HG02678 (cell line): ENCODE measurements around the gene ARHGEF17.

ENCODE experiments used
- ATAC-seq: cut with Tn5 transposase; IDR thresholded peaks from one replicate; pipeline ENCODE4 v1.9.1; 2021; ENCODE audit warnings: mild to moderate bottlenecking, moderate library complexity; ENCODE audit not compliant: unreplicated experiment

The ARHGEF17 gene

DNA sequence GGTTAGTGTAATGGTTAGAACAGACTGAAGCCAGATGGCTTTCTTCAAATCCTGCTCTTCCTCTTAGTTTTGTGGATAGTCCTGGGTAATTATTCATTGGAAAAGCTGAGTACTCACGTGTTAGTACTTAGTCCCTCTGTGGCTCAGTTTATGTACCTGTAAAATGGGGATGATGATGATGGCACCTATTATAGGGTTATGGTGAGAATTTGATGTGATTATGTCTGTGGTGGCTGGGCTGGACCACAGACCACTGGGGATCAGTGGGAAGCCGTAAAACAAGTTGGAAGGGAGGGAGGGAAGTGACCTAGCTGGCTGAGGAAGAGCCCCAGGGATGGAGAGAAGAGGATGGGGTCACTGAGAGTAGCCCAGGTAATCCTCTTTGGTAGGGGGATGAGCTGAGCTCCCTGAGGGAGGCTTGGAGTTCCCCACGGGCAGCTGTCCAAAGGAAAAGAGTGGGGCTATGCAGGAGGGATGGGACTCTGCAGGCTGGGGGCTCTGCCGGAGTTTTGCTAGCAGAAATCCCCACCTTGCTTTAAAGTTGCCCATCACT, 19.8 kb downstream of the ARHGEF17 start:
- ATAC-seq: no peak

DNA sequence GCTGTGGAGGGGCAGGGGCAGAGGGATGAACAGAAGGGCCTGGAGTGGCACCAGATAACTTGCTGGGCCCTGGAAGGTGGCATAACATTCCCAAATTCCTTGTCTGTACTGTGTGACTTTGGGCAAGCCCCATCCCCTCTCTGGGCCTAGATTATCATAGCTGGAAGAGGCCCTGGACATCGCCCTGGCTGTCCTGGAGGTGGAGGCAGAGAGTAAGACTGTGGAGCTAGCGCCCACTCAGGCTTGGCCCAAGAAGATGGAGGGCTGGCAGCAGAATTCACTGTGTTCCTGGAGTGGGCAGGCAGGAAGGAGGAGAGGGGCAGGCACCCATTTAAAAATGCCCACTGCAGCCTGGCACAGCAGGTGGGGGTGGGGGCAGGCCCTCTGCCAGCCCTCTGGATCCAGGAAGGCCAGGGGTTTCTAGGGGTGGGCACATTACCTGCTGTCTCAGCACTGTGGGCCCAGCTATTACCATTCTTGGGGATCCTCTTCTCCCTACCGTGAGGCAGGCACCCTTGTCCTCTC, 22.6 kb downstream of the ARHGEF17 start:
- no peak for ATAC-seq

DNA sequence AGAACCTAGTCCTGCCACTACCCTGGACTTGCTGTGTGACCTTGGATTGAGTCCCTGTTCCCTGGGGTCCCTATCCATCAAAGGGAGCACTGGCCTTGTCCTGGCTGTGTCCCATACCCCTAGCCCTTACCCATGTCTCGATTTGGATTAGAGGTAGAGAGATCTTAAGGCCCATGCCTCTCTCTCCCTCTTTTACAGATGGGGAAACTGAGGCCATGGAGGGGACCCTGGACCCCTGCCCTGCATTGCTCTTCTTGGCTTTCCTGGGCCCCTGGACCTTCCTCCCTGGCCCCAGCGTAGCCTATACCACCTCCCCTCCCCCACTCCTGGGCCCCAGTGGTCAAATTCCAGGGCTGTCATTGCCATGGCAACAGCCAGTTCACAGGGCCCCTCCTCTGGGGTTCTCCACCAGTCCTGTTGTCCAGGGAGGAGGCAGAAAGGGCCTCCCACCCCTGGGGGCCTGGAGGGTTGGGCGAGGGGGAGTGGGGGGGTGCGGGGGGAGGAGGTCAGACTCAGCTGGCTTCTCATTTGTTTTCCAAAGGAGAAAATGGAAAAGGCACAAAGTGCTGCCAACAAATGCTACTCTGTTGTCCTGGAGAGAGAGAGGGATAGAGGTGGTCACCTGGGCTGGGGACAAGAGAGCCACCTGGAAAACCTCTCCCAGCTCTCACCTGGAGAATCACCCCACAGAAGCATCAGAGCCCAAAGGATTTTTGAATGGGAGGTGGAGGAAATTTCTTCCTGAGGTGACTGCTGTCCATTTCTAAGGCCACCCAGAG, 23.3 kb downstream of the ARHGEF17 start:
- no peak for ATAC-seq

DNA sequence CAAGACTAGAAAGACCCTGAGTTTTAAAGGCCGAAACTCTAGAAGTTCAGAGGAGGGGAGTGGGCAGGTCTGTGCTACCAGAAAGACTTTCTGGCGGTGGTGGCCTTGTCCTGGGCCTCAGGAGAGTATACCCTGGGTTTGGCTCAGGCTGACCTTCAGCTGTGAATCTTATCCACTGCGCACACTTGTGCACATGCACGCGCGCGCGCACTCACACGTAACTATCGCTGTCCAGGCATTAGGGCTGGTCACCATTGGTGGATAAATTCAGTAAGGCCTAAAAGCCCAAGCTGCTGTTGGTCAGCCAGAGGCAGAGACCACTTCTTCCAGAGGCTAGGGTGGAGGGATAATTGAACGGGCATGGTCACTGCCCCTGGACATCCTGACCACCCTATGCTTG, 25.1 kb downstream of the ARHGEF17 start:
- ATAC-seq: no peak

DNA sequence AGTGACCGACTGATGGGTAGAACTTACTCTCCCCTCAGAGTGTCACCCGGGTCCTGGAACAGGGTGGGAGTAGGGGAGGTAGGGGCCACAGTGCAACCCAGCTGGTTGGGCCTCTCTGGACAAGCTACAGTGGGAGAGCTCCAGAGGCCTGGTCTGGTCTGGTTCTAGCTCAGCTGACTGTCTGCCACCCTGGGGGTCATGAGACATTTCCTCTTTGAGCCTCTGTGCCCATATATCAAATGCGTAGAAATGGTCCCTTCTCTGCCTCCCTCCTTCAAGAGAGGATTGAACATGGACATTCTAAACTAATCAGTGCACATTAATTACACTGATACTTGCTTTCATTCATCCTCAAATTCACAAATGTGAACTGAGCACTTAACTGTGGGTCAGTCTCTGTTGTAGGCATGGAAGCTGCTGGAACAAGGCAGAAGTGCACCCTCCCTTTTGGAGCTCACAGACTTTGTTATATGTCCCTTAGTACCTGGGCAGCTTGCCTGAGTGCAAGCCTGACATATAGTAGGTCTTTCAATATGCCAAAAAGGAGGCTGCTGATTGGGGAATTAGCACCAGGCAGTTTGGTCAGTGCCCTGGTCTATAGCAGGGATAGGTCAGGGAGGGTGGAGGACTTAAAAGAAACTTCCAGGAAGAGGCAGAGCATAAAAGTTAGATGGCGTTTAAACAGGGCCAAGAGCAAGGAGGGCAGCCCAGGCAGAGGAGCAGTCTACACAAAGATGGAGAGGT, 25.7 kb downstream of the ARHGEF17 start:
- ATAC-seq: no peak

DNA sequence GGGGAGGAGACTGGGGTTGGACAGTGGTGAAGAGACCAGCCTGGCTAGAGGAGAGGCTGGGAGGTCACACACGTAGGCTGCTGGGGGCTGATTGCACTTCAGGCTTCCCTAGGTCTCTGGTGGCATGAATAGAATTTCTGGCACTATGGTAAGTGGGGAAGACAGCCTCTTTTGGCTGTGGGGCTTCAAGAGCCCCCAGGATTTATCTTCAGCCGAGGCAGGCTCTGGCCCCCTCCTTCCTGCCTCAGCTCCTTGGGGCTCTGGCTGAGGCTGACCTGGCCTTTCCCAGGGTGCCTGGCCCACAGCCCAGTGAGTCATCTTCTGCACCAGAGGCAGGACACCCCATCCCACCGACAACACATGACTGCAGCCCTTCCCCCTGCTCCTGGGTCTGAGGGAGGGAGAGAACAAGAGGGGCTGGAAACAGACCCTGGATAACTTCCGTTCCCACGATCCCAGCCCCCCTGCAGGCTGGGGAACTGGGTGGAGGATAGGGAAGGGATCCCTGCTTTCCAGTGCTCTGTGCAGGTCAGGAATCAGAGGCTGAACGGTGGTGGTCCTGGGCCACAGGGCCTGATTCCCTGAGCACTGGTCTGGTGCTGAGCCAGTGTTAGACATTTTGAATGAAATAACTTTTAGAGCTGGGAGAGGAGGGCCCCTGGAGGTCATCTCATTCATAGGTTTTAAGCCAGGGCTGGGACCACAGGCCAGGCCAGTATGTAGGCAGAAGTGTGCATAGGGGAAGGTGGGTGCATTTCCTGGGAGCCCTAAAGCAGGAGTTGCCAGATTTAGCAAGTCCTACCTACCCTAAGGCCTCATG, 26.5 kb downstream of the ARHGEF17 start:
- ATAC-seq: no peak

DNA sequence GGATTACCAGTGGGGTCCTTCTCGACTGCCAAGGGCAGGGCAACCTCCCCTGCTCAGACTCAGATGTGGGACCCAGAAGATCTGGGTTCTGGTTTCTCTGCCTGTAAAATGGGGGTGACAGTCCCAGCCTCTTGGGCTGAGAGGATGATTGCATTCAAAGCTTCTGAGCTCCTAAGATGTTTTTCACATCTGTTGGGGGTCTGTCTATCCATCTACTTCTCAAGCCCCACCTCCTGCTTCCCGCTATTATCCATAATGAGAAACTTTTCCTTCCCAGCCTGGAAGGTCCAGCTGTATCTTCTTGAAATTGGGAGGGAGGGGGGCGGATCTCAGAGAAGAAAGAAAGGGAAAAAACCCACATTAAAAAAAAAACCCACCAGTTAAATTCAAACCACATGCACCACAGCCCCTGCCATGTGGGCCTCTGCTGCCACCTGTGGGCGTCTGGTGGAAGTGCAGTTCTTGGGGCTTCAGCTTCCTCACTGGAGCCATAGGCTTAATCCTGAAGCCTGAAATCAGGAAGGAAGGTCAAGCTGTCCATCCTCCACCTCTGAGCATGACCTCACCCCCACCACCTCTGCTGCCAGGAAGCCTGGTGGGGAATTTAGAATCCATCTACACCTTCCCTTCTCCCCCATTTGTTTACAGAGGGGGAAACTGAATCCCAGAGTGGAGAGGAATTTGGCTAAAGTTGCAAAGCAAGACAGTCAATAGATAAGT, 27.3 kb downstream of the ARHGEF17 start:
- no peak for ATAC-seq

DNA sequence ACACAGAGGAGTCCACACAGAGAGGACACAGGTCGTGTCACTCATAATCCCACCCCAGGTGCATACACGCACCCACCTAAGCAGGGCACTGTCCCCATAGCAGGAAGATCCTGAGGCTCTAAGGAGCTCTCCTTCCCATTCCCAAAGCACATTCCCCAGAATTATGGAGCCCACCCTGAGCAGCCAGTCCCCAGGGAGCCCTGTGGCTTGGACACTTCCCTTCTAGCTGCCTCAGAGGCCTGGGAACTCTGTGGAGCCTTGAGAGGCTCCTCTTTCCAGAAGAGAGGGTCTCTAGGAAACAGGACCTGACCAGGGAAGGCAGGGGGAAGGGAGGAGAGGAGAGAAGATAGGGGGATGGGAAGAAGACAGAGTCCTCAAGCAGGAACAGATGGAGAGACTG, 29.8 kb downstream of the ARHGEF17 start:
- ATAC-seq: no peak

DNA sequence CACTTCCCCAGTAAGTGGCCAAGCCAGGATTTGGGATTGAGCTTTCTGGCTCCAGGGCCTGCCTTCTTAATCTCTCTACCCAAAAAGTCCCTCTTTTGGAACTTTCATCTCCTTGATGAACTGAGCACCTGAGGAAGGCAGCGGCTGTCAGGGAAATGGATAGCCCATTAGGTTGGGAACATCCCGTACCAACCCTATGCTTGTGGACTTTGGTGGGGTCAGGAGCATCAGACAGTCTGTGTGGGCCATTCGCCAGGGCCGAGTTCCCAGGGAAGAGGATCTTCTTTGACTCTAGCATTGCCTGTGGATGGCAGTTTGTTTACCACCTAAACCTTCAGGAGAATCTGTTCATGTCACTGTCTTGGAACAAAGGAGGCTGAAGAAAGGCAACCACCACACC, 30.2 kb downstream of the ARHGEF17 start:
- ATAC-seq: no peak

DNA sequence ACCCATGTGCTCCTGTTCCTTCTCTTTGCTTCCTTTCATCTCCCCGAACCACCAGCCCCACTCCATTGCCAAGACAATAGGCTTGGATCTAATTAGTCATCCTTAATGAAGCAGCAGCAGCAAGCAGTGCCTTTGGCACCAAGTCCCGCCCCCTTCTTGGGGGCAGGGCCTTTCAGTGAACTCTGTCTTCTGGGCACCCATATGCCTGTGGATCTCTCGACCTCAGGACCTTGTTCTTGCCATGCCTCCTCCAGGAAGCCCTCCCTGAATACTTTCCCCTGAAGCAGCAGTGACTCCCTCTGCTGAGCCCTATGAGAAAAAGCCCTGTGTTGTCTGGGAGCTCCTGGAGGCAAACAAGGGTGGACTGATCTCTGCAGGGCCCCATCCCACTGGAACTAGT, 32.1 kb downstream of the ARHGEF17 start:
- ATAC-seq: no peak

DNA sequence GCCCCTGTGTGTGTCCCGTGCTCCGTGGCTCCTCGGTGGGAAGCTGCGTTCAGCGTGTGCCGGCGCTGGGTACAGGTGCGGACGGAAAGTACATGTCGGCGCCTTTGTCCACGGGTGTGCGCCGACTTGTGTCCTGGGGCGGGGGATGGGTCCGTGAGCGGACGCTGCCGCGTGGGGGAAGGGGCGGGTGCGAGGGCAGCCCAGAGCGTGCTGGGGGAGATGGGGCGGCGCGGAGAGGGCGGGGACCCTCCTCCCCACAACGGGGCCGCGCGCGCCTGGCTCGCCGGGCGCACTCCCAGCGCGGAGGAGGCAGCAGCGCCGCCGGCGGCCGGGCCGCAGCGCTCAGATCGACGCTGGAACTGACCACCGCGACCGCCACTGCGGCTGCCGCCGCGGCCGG, 34.6 kb downstream of the ARHGEF17 start:
- no peak for ATAC-seq

DNA sequence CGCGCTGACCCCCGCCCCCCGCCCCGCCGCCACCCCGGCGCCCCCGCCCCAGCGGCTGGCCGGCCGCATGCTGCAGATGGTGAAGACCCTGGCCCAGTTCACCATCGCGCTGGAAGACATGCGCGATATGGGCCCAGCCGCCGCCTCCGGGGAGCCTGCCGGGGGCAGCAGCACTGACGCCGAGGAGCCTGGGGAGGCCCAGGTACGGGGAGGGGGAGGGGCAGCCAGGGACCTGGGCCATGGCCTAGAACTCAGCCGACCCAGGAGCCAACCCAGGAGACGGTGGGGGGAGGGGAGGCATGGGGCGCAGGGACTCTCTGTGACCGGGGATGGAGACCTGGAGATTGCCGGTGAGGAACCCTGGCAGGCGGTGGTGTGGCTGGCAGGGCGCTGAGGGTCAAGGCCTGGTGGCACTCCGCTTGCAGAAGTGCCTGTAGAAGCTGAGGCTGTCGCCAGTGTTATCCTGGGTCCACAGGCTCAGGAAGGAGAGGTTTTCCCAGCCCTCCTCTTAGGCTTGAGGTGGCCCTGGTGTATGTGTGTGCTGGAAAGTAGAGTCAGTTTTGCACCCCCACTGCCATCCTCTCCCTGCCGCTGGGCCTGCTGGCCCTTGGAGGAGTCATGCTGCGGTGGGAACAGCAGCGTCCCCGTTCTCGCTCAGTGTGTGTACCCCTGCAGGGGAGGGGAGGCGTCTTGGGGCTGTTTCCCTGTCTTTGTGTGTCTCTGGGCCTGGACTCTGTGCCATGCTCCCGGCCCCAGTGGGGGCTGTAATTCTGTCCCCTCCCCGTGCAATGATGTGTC, 35.2 kb downstream of the ARHGEF17 start:
- no peak for ATAC-seq

DNA sequence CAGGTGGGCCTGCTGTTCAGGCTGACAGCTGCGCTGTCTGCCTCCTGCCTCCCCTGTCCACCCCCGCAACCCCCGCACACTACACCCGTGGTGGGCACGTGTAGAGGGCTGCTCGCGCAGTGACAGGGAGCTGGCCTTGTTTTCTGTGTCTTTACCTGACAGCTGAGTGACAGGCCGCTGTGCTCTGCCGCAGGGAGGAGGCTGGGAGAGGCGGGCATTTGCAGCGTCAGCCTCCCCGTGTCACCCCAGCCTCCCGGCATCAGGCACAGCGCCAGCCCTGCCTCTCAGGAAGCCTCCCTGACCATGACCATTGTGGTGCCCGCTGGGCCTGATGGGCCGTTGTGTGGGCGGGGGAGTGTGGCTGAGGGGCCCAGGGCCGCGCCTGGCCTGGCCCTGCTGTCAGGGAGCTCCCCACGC, 36.1 kb downstream of the ARHGEF17 start:
- no peak for ATAC-seq

DNA sequence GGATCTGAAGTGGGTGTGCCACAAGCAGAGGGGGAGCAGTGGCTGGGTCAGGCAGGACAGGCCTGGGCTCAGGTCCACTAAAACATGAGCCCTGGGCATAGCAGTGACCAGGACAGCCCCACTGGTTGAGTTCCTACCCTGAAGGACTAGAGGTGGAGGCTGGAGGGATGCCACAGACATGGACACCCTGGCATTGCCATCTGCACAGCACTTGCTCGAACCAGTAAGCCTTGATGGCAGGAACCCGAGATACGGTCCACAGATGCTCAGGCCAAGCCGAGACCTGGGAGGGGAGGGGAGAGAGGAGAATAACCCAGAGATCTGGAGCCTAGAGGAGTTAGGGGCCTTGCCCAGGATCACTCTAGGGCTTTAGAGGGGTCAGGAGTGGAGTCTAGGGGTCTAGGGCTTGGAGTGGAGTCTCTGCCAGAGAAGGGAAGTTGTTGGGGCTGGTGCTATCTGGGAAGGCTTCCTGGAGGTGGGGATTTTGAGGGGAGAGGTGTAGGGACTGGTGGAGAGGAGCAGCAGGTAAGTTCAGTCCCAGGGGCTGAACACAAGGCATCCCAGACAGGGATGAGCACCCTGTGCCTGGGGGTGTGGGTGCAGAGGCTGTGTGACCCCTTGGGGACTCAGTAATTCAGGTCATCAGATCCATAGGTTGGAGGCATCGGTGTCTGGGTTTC, 37.5 kb downstream of the ARHGEF17 start:
- no peak for ATAC-seq

DNA sequence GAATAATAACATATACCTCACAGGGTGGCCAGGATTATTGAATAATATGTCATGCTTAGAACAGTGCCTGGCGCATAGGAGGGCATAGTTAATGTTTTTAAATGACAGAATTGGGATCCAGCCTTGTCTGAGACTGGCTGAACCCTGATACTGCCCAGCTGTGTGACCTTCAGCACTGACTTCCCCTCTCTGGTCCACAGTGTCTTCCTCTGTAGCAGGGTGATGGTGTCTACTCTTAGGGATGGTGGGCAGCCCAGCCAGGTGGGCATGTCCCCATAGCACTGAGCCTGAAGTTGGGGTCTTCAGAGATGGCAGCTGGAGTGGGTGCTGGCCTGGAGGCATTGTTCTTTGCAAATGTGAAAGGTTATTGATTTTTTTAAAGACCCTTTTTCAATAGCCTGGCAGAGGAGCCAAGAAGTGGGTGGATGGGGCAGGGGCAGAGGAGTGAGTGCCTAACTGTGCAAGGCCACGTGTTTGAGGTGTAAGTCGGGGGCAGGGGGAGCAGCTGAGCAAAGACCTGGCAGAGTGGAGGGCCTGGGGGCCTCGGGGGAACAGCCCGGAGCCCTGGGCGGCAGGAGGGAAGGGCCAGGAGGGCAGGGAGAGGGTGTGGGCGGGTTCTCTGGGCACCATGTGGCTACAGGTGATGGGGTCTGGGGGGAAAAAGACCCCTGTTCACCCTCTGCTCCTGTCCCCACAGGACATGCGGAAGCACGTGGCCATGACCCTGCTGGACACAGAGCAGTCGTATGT, 38.3 kb downstream of the ARHGEF17 start:
- no peak for ATAC-seq

DNA sequence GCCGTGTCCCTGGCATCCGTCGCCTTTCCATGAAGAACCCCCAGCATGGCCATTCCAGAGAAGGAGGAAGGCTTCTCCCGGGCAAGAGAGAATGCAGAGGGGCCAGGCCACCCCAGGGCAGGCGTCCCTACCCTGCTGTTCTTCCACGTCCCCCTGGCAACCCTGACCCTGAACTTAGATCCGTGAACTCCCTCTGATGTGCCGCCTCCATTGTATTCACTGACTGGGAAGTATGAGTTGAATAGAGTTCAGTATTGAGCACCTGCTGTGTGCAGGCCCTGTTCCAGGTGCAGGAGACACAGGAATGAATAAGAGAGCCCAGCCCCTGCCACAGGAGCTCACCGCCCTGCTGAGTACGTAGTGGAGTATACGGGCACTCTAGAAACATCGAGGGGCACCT, 39.0 kb downstream of the ARHGEF17 start:
- ATAC-seq: no peak

DNA sequence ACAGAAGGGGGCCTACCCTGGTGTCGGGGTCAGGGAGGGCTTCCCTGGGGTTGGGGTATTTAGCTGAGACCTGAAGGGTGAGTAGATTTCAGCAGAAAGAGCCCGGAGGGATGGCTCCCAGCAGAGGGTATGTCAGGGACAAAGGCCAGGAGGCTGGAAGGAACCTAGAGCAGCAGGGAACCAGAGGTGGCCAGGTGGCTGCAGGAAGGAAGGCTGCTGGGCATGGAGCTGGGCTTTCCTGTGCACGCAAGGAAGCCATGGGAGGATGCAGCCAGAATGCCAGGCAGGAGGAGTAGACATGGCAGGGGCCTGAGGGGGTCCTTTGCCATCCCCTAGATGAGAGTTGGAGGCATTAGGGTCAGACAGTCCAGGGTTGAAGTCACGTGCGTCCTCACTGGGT, 40.8 kb downstream of the ARHGEF17 start:
- ATAC-seq: no peak

DNA sequence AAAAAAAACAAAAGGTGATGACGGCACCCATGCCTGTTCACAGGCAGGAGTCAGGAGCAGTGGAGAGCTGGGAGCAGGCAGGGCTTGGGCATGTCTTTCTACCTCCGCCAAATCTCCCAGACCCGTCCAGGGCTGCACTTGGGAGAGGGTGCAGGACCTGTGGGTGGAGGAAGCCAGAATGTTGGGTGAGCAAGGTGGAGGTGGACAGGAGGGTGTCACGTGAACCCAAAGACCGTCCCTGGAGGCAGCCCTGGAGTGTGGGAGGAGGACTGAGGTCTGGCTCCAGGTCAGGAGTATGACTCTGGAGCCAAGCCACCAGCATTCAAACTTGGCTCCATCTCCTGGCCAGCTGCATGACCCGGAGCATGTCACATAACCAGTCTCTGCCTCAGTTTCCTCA, 41.6 kb downstream of the ARHGEF17 start:
- no peak for ATAC-seq
